Stimulated activated naive CD8-positive, alpha-beta T cell treated with anti-CD3 and anti-CD28 coated beads, Interleukin-15, amount 100 ng/mL, for 72 hours (primary cell): ENCODE measurements around the gene DDA1.
"Not testable (repeated sequence)": the region's sequence is repeated elsewhere in the genome, so short reads cannot be mapped to it uniquely, and the experiment has no call there.

ENCODE experiments used
- ATAC-seq: fragments of 150-1000 bp; cut with Tn5 transposase; 2 replicates; pipeline ENCODE4 v1.10.0; 2021; ENCODE audit warnings: mild to moderate bottlenecking, moderate library complexity
- DNase-seq, 2 donors: peaks; one replicate each; pipeline ENCODE4 v3.0.0; 2021 to 2022
- H3K27ac Mint-ChIP-seq, 2 donors: one replicate each; pipeline ENCODE4 v1.8.0; 2022; ENCODE audit warnings: mild to moderate bottlenecking in 2 of 2, mixed read lengths in 2 of 2, moderate library complexity in 2 of 2
- H3K27me3 Mint-ChIP-seq: one replicate; pipeline ENCODE4 v1.8.0; 2022; ENCODE audit warnings: mixed read lengths
- H3K4me1 Mint-ChIP-seq: one replicate; pipeline ENCODE4 v1.8.0; 2022; ENCODE audit warnings: mild to moderate bottlenecking, mixed read lengths
- H3K4me3 Mint-ChIP-seq, 2 donors: one replicate each; pipeline ENCODE4 v1.8.0; 2022; ENCODE audit warnings: mild to moderate bottlenecking in 2 of 2, mixed read lengths in 2 of 2, moderate library complexity in 1 of 2
- H3K9me3 Mint-ChIP-seq, 2 donors: one replicate each; pipeline ENCODE4 v1.8.0; 2022; ENCODE audit warnings: mixed read lengths in 2 of 2

The DDA1 gene

GRCh38 chr19:17281391-17282304 is 27.7 kb upstream of the DDA1 start, which contains the start of gene ANKLE1:
Gene ANKLE1, plus strand, starts transcription at chr19:17281901. Its CDS starts 20 bp downstream, at chr19:17281921.
- peak within 1 kb of the TSS; percentile 90 to 96 for H3K4me3 Mint-ChIP-seq
- no peaks in the 10 kb centered on the region for H3K9me3 Mint-ChIP-seq
- peak; percentile 60 to 65 for DNase-seq
- no peaks in the 10 kb centered on the region for H3K27me3 Mint-ChIP-seq
- ATAC-seq, result peak; percentile 64
- H3K27ac Mint-ChIP-seq, result peak within 1 kb of the TSS; percentile 87 to 94
- H3K4me1 Mint-ChIP-seq, result peaks cover 27% of the 10 kb centered on the region

- Mint-ChIP-seq H3K27ac (peak overlapping the region; percentile 87 to 94), H3K27me3 (no peaks in the 10 kb centered on the region), H3K9me3 (no peaks in the 10 kb centered on the region), H3K4me3 (peak overlapping the region; percentile 90 to 96), H3K4me1 (peaks cover 27% of the 10 kb centered on the region)
- DNase-seq (peak; percentile 82 to 86), ATAC-seq (peak; percentile 94)
Measured at GRCh38 chr19:17282488-17283125, 26.8 kb upstream of the DDA1 start.

- H3K4me3 Mint-ChIP-seq, result peak overlapping the region in 1 of 2 donors; percentile 67
- H3K27ac Mint-ChIP-seq, result no peak overlapping the region
- no peaks in the 10 kb centered on the region for H3K27me3 Mint-ChIP-seq
- H3K4me1 Mint-ChIP-seq, result peaks cover 27% of the 10 kb centered on the region
- ATAC-seq, result no peak
- H3K9me3 Mint-ChIP-seq, result no peaks in the 10 kb centered on the region
- DNase-seq, result no peak
Measured at GRCh38 chr19:17283504-17283996, 25.8 kb upstream of the DDA1 start.

- Mint-ChIP-seq H3K4me1 (peaks cover 27% of the 10 kb centered on the region), H3K27ac (no peak overlapping the region), H3K27me3 (no peaks in the 10 kb centered on the region), H3K9me3 (no peaks in the 10 kb centered on the region), H3K4me3 (no peak overlapping the region)
- ATAC-seq (no peak), DNase-seq (no peak)
Measured at GRCh38 chr19:17285415-17286135, 23.8 kb upstream of the DDA1 start.

GRCh38 chr19:17286263-17286662 is 23.1 kb upstream of the DDA1 start:
- H3K27me3 Mint-ChIP-seq, result no peaks in the 10 kb centered on the region
- H3K4me3 Mint-ChIP-seq, result no peak overlapping the region
- DNase-seq (no peak), ATAC-seq (no peak)
- no peak overlapping the region for H3K27ac Mint-ChIP-seq
- H3K4me1 Mint-ChIP-seq, result peaks cover 24% of the 10 kb centered on the region
- H3K9me3 Mint-ChIP-seq, result no peaks in the 10 kb centered on the region

GRCh38 chr19:17286752-17287151 is 22.6 kb upstream of the DDA1 start:
- no peaks in the 10 kb centered on the region for H3K9me3 Mint-ChIP-seq
- no peaks in the 10 kb centered on the region for H3K27me3 Mint-ChIP-seq
- DNase-seq, result no peak
- H3K27ac Mint-ChIP-seq, result no peak overlapping the region
- H3K4me1 Mint-ChIP-seq, result peaks cover 21% of the 10 kb centered on the region
- ATAC-seq, result no peak
- no peak overlapping the region for H3K4me3 Mint-ChIP-seq

GRCh38 chr19:17289489-17289888 is 19.9 kb upstream of the DDA1 start:
- DNase-seq, result peak; percentile 42 to 65
- H3K4me1 Mint-ChIP-seq, result peaks cover 28% of the 10 kb centered on the region

GRCh38 chr19:17292301-17293074 is 16.9 kb upstream of the DDA1 start:
- H3K4me1 Mint-ChIP-seq, result peaks cover 41% of the 10 kb centered on the region
- DNase-seq (peak; percentile 83 to 90), ATAC-seq (peak; percentile 97)
- H3K9me3 Mint-ChIP-seq, result no peaks in the 10 kb centered on the region
- no peaks in the 10 kb centered on the region for H3K27me3 Mint-ChIP-seq
- peak overlapping the region; percentile 61 to 95 for H3K27ac Mint-ChIP-seq
- peak overlapping the region; percentile 90 to 94 for H3K4me3 Mint-ChIP-seq

More at GRCh38 chr19:17289489-17289888, 19.9 kb upstream of the DDA1 start:
- ATAC-seq, result no peak
- H3K27me3 Mint-ChIP-seq, result no peaks in the 10 kb centered on the region
- H3K27ac Mint-ChIP-seq, result no peak overlapping the region
- no peaks in the 10 kb centered on the region for H3K9me3 Mint-ChIP-seq
- no peak overlapping the region for H3K4me3 Mint-ChIP-seq

GRCh38 chr19:17293605-17294004 is 15.8 kb upstream of the DDA1 start:
- Mint-ChIP-seq H3K9me3 (no peaks in the 10 kb centered on the region), H3K27ac (peak overlapping the region in 1 of 2 donors; percentile 33), H3K27me3 (no peaks in the 10 kb centered on the region), H3K4me3 (no peak overlapping the region), H3K4me1 (peaks cover 41% of the 10 kb centered on the region)
- ATAC-seq (no peak), DNase-seq (no peak)

- Mint-ChIP-seq H3K9me3 (no peaks in the 10 kb centered on the region), H3K27ac (peak overlapping the region in 1 of 2 donors; percentile 33), H3K27me3 (no peaks in the 10 kb centered on the region), H3K4me1 (peaks cover 41% of the 10 kb centered on the region), H3K4me3 (no peak overlapping the region)
- peak; percentile 47 to 56 for DNase-seq
- ATAC-seq, result no peak
Measured at GRCh38 chr19:17294051-17294891, 15.1 kb upstream of the DDA1 start.

GRCh38 chr19:17295551-17295950 is 13.8 kb upstream of the DDA1 start:
- not testable (repeated sequence) for H3K27ac Mint-ChIP-seq, ATAC-seq, DNase-seq, H3K4me3 Mint-ChIP-seq, H3K9me3 Mint-ChIP-seq, H3K27me3 Mint-ChIP-seq
- peaks cover 41% of the 10 kb centered on the region for H3K4me1 Mint-ChIP-seq

GRCh38 chr19:17296273-17296672 is 13.1 kb upstream of the DDA1 start:
- Mint-ChIP-seq H3K4me1 (peaks cover 42% of the 10 kb centered on the region), H3K27me3 (no peaks in the 10 kb centered on the region), H3K9me3 (no peaks in the 10 kb centered on the region), H3K4me3 (no peak overlapping the region), H3K27ac (peak overlapping the region in 1 of 2 donors; percentile 57)
- ATAC-seq (no peak), DNase-seq (no peak)

- no peak for ATAC-seq
- DNase-seq, result no peak
- peaks cover 45% of the 10 kb centered on the region for H3K4me1 Mint-ChIP-seq
- H3K27me3 Mint-ChIP-seq, result no peaks in the 10 kb centered on the region
- H3K9me3 Mint-ChIP-seq, result no peaks in the 10 kb centered on the region
- H3K4me3 Mint-ChIP-seq, result no peak overlapping the region
- peak overlapping the region in 1 of 2 donors; percentile 59 for H3K27ac Mint-ChIP-seq
Measured at GRCh38 chr19:17296976-17297375, 12.4 kb upstream of the DDA1 start.

- Mint-ChIP-seq H3K4me1 (peaks cover 44% of the 10 kb centered on the region), H3K4me3 (no peak overlapping the region), H3K9me3 (no peaks in the 10 kb centered on the region), H3K27me3 (no peaks in the 10 kb centered on the region), H3K27ac (no peak overlapping the region)
- no peak for DNase-seq
- no peak for ATAC-seq
Measured at GRCh38 chr19:17300992-17301619, 8.3 kb upstream of the DDA1 start.
